Posterior vena cava (tissue), 2 donors: Measurements from ENCODE around the gene CORO1A. TPM values are rescaled to one million over a fixed set of nuclear protein-coding genes. Genes with fewer than 3 reads are reported as not detected.
"Not testable (repeated sequence)": the region's sequence is repeated elsewhere in the genome, so short reads cannot be mapped to it uniquely, and the experiment has no call there.

Experiments
- DNase-seq: peaks from one replicate; pipeline ENCODE4 v3.0.0-alpha.2; 2020; ENCODE audit warnings: low spot score
- intact Hi-C, 2 donors: fragments of 100-400 bp; cut with DNase I; formaldehyde crosslinking; loops; one replicate each; pipeline versions ENCODE4 v1.14.1 to v1.14.2; 2022 to 2023
- total RNA-seq, 2 donors: library from RNA; stranded (reverse); fragmentation: NEBNext Ultra II Directional; extraction: Animal tissue kit (Norgen Biotek cat#: 25700); gene quantifications; one replicate each; pipeline ENCODE4 v1.2.1, GENCODE V29; 2021
- donor health status: DM: yes; HTN: yes; CAD: no.
- donor health status: DM: yes; HTN: yes; CAD: no.

CORO1A gene
- total RNA-seq, 2 donors from 2014 or later, result 38.1 to 49.8 TPM

GRCh38 chr16:30194172-30194925, 10.9 kb downstream of the CORO1A start:
- intact Hi-C loops, result not testable (repeated sequence)
- DNase-seq, result peak; percentile 81

DNA sequence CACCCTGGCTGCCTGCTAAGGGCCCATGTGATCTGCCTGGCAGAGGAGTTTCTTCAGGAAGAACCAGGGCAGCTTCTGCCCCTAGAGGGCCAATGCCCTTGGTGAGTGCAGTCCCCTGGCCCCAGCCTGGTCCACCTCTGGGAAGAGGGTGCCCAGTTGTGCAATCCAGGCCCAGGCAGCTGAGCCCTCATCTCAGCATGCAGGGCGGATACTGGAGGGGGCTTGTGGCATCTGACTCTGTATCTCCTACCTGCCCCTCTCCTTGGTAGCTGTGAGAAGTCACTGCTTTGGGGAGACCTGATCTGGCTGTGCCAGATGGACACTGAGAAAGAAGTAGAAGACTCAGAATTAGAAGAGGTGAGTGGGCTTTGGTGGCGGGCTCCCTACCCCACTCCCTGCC, 13.6 kb downstream of the CORO1A start:
- DNase-seq, result peak; percentile 10
- intact Hi-C loops, result not testable (repeated sequence)

GRCh38 chr16:30199049-30199448, 15.6 kb downstream of the CORO1A start, which contains the start of gene SULT1A3:
Gene SULT1A3 (plus strand): TSS chr16:30199255. CDS start chr16:30200729, 1,474 bp downstream.
- DNase-seq, intact Hi-C loops: not testable (repeated sequence)

GRCh38 chr16:30199608-30200343, 16.4 kb downstream of the CORO1A start:
- intact Hi-C loops, result not testable (repeated sequence)

GRCh38 chr16:30205541-30206236, 22.3 kb downstream of the CORO1A start:
- intact Hi-C loops, result not testable (repeated sequence)
- DNase-seq, result peak; percentile 78

More at GRCh38 chr16:30199608-30200343, 16.4 kb downstream of the CORO1A start:
- not testable (repeated sequence) for DNase-seq

DNA sequence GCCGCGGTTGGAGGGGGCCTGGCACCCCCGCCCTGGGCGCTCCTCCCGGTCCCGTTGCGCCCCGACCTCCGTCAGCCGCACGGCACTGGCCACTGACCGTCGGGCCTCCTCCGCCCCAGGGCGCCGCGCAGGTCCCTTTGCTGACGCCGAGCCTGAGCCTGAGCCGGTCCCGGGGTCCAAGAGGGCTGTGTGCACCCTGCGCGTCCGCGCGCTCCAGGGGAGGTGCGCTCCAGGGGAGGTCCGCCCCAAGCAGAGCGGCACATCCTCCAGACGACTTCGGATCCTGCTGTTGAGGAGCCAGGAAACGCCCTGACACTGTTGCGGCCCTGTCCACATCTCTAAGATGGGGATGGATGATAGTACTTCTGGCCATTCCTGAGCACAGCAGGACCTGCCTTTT, 22.9 kb downstream of the CORO1A start:
- DNase-seq, intact Hi-C loops: not testable (repeated sequence)

DNA sequence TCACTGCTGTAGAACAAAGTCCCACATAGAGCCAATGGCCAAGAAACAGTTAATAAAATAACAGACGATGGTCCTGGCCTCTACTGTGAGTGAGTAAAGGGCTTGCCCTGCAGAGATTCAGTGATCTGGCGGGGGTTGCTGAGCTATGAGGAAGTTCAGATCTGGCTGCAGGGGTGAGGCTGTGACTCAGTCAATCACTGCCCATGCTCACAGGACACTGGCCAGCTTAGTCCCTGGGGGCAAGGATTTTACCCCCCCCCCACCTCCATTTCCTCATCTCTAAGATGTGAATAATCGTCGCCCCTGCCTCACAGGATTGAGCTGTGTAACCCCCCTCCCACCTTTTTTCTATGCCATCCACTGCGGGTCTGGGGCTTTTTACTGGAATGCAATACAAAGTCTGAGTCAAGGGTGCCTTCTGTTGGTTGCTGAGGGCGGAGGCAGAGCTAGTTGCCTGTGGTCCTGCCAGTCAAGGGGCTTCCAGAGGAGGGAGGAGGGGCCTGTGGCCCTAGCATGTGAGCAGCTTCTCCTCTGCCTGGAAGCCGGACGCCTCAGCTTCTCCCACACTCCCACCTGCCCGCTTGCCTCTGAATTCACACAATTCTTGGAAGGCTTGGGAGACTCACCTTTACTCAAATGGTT, 23.8 kb downstream of the CORO1A start:
- peak; percentile 43 for DNase-seq
- intact Hi-C loops, result not testable (repeated sequence)

GRCh38 chr16:30209032-30209431, 25.6 kb downstream of the CORO1A start:
- DNase-seq, intact Hi-C loops: not testable (repeated sequence)

DNA sequence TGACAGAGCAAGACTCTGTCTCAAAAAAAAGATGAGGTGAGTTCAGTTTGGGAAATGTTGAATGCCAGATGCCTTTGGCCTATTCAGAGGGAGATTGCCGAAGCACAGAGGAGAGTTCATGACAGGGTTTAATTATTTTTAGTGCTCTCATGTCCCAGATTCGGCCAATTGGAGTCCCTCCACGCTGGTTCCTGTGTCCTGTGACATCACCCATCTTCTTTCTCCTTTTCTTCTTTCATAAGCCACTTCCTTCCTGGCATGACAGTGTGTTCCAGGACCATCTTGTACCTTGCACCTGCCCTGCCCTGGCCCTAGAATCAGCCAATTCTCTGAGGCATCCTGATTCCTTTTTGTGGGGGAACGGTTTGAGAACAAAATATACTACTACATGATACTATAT, 28.0 kb downstream of the CORO1A start:
- DNase-seq, intact Hi-C loops: not testable (repeated sequence)

- intact Hi-C loops, result not testable (repeated sequence)
Observed at GRCh38 chr16:30217082-30217481, 33.7 kb downstream of the CORO1A start.

More at GRCh38 chr16:30217082-30217481, 33.7 kb downstream of the CORO1A start:
- DNase-seq, result peak; percentile 42

Other genes starting within 250 kb of the CORO1A start
- 10 to 100 TPM; 58.4 to 80.9 TPM for gene TMEM219, start 221.5 kb upstream of the CORO1A start, total RNA-seq
- gene TAOK2, start 209.7 kb upstream of the CORO1A start, total RNA-seq, result 10 to 100 TPM; 35.0 to 35.7 TPM
- gene HIRIP3, start 188.0 kb upstream of the CORO1A start, total RNA-seq, result 10 to 100 TPM; 12.1 to 14.2 TPM
- 10 to 100 TPM; 42.2 to 46.0 TPM for gene INO80E, start 187.4 kb upstream of the CORO1A start, total RNA-seq
- gene DOC2A, start 172.6 kb upstream of the CORO1A start, total RNA-seq, result under 1 TPM; 0.28 to 0.33 TPM
- not detected for gene C16orf92, start 160.4 kb upstream of the CORO1A start, total RNA-seq
- gene TLCD3B, start 152.3 kb upstream of the CORO1A start, total RNA-seq, result not detected
- gene ALDOA, start 117.8 kb upstream of the CORO1A start, total RNA-seq, result 100 to 1,000 TPM; 937 to 987 TPM
- gene PPP4C, start 107.6 kb upstream of the CORO1A start, total RNA-seq, result 10 to 100 TPM; 40.0 to 46.9 TPM
- gene TBX6, start 91.7 kb upstream of the CORO1A start, total RNA-seq, result under 1 TPM; 0.46 to 0.57 TPM
- gene YPEL3, start 87.4 kb upstream of the CORO1A start, total RNA-seq, result 10 to 100 TPM; 26.1 to 31.4 TPM
- 1 to 10 TPM; 3.7 to 4.0 TPM for gene GDPD3, start 70.1 kb upstream of the CORO1A start, total RNA-seq
- gene MAPK3, start 60.4 kb upstream of the CORO1A start, total RNA-seq, result 10 to 100 TPM; 77.9 to 84.2 TPM
- gene BOLA2B, start 10.1 kb downstream of the CORO1A start, total RNA-seq, result 10 to 100 TPM; 58.8 to 60.0 TPM
- 10 to 100 TPM; 19.8 to 21.5 TPM for gene SLX1A, start 10.3 kb downstream of the CORO1A start, total RNA-seq
- 10 to 100 TPM; 10.0 to 12.9 TPM for gene SULT1A3, start 15.7 kb downstream of the CORO1A start, total RNA-seq
- gene NPIPB13, start 64.9 kb downstream of the CORO1A start, total RNA-seq, result 10 to 100 TPM in 1 of 2 donors, 1 to 10 TPM in 1; 5.7 to 21.2 TPM
- gene CD2BP2, start 171.7 kb downstream of the CORO1A start, total RNA-seq, result 10 to 100 TPM; 47.9 to 54.2 TPM
- gene TBC1D10B, start 186.9 kb downstream of the CORO1A start, total RNA-seq, result 10 to 100 TPM; 27.8 to 29.8 TPM
- not detected for gene MYL11, start 191.2 kb downstream of the CORO1A start, total RNA-seq
- 1 to 10 TPM; 1.6 to 3.0 TPM for gene SEPTIN1, start 199.0 kb downstream of the CORO1A start, total RNA-seq
- gene ZNF48, start 211.8 kb downstream of the CORO1A start, total RNA-seq, result 1 to 10 TPM; 6.2 to 6.5 TPM
- gene ZNF771, start 224.0 kb downstream of the CORO1A start, total RNA-seq, result 1 to 10 TPM; 5.6 to 6.1 TPM
- gene DCTPP1, start 246.4 kb downstream of the CORO1A start, total RNA-seq, result 10 to 100 TPM; 15.2 to 20.1 TPM